A673 (cell line): ENCODE data around the gene ZDHHC11B.
"Not testable (repeated sequence)": the region's sequence is repeated elsewhere in the genome, so short reads cannot be mapped to it uniquely, and the experiment has no call there.

Source experiments
- CTCF ChIP-seq: fragments of 300-800, 200-600 bp; sonication (generic); conservative IDR thresholded peaks from 2 replicates; pipeline ENCODE4 v1.5.1; 2017; ENCODE audit warnings: low read depth, mild to moderate bottlenecking, antibody characterized with exemption, low read length, moderate library complexity, mixed read lengths
- EZH2 ChIP-seq: fragments of 200-600 bp; sonication (generic); IDR thresholded peaks from 2 replicates; pipeline ENCODE4 v1.6.1; 2017; ENCODE audit warnings: borderline replicate concordance, low read depth, mild to moderate bottlenecking, mixed read lengths, antibody characterized with exemption, low read length; ENCODE audit not compliant: poor library complexity, severe bottlenecking

GRCh38 chr5:775595-775960, 9.0 kb downstream of the ZDHHC11B start:
- not testable (repeated sequence) for TF ChIP-seq CTCF, EZH2
